NCI-H1092 treated with DMSO at 0.1 percent for 48 hours (cell line): ENCODE data around the gene RSPH9.

Source experiments
- DNase-seq: peaks from one replicate; lab custom pipeline; 2025; lab: John Stamatoyannopoulos, UW

RSPH9 gene

GRCh38 chr6:43668151-43669028, 23.6 kb downstream of the RSPH9 start:
- peak; percentile 60 for DNase-seq

GRCh38 chr6:43669050-43669921, 24.4 kb downstream of the RSPH9 start:
- no peak for DNase-seq

- DNase-seq, result no peak
Measured at GRCh38 chr6:43669922-43670622, 25.2 kb downstream of the RSPH9 start.

GRCh38 chr6:43670623-43670986, 25.8 kb downstream of the RSPH9 start:
- no peak for DNase-seq

DNA sequence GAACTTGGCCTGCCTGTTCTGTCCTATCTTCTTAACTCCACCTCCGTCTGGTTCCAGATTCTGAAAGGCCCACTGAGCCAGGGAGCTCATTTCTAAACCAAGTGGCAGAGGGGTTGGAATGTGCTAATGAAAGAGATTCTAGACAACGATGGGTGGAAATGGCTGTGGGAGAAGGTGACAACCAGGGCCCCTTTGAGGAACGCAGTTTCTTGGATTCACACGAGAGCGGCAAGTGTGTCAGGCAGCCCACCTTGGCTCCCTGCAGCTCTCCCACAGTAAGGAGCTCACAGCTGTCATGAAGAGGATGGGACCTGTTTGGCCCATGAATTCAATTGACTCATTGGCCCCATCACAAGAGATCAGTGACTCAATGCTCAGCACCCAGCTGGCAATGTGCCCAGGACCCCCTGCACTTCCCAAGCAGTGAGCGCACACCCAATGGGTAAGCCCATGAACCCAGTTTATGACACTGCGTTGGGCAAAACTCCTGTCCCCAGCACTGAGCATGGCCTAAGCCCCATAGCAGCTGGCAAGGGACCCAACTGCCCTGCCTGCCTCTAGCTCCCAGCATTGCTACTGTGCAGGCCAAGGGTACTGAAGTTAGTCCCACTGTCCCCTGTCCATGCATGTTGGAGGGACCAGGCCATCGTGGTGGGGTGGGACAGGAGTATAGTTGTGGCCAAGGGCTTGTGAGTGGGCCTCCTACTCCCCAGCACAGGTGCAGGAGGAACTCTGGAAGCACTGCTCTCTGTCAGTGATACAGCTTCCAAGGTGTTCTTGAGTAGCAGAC, 26.4 kb downstream of the RSPH9 start:
- no peak for DNase-seq

DNA sequence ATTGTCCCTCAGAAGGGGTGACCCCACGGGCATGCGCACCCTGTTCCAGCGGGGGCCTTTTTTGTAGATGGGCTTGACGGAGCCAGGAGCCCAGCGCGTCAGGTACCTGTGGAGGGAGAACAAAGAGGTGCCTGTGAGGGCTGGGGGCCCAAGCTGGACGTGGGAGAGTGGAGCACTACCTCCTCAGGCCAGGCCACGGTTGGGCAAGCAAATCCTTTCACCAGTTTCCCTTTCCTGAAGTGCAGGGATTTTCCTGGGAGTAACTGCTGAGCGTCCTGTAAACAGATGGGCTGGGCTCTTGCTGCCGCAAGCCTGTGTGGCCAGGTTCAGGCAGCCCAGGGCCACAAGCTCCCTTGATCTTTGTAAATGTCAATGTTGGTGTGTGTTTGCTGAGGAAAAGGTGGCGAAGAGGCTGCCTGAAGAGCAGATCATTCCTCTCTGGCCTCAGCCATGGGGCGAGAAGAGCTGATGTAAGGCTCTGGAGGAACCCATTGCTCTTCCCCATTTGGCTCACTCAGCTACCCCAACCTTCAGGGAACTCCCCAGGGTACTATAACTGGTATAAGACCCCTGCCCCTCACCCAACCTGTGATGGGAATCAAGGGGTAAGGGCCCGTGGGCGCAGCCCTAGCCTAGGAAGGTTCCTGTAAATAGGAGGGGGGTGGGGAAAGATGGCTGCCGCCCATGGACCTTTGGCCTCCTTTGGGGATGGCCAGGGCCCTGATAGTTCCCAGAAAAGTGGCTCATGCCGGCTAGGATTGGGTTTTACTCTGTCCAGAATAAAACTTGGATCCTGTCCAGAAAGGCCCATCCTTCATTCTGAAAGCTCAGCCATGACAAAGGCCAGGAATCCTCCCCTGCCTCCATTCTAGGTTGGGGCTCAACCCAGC, 27.2 kb downstream of the RSPH9 start:
- no peak for DNase-seq

GRCh38 chr6:43673444-43674084, 28.7 kb downstream of the RSPH9 start:
- no peak for DNase-seq

GRCh38 chr6:43674291-43674690, 29.5 kb downstream of the RSPH9 start:
- DNase-seq, result no peak

DNA sequence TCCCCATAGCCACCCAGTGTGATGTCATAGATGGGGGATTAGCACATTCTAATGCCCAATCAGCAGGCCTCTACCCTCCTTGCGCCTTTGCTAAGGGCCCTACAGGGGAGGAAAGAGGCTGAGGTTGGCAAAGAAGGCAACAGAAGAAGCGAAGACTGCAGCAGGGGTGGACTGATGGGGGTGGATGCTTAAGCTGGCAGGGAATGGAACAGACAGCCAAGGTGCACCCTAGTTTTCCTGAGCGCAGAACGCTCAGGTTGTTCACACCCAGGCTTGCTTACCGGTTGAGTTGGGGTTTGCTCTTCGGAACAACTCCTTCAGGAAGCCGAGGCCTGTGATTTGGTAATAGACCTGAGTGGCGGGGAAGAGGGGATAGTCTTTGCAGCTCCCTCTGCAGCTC, 30.1 kb downstream of the RSPH9 start:
- no peak for DNase-seq

GRCh38 chr6:43676962-43677606, 32.2 kb downstream of the RSPH9 start:
- DNase-seq, result no peak

DNA sequence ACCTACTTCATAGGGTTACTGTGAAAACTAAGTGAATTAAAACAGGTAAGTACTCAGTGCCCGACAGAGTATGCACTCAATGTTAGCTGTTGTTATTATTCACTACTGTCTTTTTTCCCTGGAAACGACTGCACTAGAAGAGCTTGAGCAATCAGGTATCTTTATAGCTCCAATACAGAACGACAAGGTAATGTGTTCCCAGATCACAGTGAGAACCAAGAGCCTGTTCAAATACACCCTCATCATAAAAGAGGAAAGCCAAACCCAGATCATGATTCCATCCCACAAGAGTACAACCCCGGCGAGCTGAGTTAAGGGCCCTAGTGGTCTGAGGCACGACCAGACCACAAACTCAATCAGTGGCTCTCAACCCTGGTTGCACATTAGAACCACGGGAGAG, 32.9 kb downstream of the RSPH9 start:
- no peak for DNase-seq

DNA sequence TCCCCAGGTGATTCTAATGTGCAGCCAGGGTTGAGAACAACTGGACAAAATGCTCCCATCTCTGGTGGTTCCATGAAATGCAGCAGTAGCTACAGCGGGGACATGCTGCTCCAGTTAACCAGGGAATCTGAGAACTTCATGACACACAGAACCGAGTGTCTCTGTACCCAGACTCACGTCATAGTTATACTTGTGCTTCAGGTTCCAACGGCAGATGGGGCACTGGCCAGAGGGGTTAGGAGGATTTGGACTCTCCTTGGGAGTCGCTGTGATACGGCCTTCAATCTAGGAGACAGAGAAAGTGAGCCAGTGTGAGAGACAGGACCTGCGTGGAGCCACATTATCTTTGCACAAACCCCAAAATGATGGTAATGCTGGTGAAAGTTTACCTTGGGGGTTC, 33.5 kb downstream of the RSPH9 start:
- DNase-seq, result no peak

GRCh38 chr6:43679057-43679456, 34.2 kb downstream of the RSPH9 start:
- no peak for DNase-seq

- DNase-seq, result no peak
Measured at GRCh38 chr6:43680308-43681200, 35.7 kb downstream of the RSPH9 start.

- no peak for DNase-seq
Measured at GRCh38 chr6:43681303-43681702, 36.5 kb downstream of the RSPH9 start.

- DNase-seq, result no peak
Measured at GRCh38 chr6:43682724-43683429, 38.0 kb downstream of the RSPH9 start.

GRCh38 chr6:43683708-43684455, 39.0 kb downstream of the RSPH9 start:
- DNase-seq, result no peak
